GM18870 (cell line): ENCODE results near the gene CCDC3.
"Not testable (repeated sequence)": the region's sequence is repeated elsewhere in the genome, so short reads cannot be mapped to it uniquely, and the experiment has no call there.

ENCODE experiments used
- ATAC-seq: cut with Tn5 transposase; IDR thresholded peaks from one replicate; pipeline ENCODE4 v1.9.1; 2021; ENCODE audit warnings: moderate library complexity; ENCODE audit not compliant: unreplicated experiment

Gene CCDC3

DNA sequence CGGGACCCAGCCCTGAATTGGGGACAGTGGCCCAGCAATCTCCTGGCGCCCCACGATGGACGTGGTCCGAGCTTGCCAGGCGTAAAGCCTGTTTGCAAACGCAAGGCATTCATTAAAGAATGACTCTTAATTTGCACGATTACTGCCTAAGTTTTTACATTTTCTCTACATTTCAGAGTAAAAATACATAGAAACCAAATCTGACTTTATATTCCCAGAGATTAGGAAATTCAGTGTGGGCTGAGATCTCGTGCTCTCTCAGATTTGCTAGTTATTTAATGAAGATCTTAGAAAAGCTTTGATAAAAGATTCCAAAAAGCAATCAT lies 337 bp upstream of the CCDC3 start:
- ATAC-seq, result no peak

- ATAC-seq, result no peak
Observed at GRCh38 chr10:13000431-13000830, 1.1 kb downstream of the CCDC3 start.

- no peak for ATAC-seq
Observed at GRCh38 chr10:12999849-13000248, 1.7 kb downstream of the CCDC3 start.

DNA sequence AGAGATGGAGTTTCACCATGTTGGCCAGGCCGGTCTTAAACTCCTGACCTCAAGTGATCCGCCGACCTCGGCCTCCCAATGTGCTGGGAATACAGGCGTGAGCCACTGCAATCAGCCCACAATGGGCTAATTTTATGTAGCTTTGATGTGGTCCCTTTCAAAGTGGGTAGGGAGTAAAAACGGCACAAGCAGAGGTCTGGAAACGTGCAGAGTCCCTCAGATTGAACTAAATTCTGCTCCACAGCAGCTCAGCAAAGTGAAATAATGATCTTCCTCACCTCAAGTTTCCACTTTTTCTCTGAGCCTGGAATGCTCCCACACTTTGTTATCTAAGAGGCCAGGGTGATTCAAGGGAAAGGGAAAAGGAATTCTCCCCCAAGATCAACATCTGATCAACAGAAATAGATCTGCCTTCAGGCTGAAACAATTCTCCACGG lies 6.1 kb downstream of the CCDC3 start:
- ATAC-seq, result no peak

- no peak for ATAC-seq
Observed at GRCh38 chr10:12993595-12993994, 7.9 kb downstream of the CCDC3 start.

DNA sequence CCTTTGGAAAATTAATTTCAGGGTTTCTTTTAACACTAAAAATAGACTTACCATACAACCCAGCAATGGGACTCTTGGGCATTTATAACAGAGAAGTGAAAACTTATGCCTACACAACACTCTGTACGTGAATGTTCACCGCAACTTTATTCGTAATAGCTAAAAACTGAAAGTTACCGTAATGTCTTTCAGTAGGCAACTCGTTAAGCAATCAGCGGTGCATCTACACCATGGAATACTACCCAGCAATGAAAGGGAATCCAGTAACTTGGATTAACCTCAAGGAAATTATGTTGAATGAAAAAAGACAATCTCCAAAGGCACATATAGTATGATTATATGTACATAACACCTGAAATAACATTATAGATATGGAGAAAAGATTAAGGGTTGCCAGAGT lies 16.2 kb downstream of the CCDC3 start:
- no peak for ATAC-seq

DNA sequence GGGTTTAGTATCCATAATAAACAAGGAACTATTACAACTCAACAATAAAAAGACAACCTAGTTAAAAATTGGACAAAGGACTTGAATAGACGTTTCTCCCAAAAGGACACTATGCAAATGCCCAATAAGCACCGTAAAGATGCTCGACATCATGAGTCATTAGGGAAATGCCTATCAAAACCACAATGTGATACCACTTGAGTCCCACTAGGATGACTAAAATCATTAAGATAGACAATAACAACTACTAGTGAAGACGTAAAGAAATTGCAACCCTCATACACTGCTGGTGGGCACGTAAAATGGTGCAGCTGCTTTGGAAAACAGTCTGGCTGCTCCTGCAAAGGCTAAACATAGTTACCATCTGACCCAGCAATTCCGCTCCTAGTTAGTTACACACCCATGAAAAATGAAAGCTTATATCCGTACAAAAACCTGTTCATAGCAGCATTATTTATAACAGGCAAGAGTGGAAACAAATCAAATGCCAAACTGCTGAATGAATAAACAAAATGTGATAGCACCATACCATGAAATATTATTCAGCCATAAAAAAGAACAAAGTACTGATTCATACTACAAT lies 17.3 kb downstream of the CCDC3 start:
- ATAC-seq, result no peak

DNA sequence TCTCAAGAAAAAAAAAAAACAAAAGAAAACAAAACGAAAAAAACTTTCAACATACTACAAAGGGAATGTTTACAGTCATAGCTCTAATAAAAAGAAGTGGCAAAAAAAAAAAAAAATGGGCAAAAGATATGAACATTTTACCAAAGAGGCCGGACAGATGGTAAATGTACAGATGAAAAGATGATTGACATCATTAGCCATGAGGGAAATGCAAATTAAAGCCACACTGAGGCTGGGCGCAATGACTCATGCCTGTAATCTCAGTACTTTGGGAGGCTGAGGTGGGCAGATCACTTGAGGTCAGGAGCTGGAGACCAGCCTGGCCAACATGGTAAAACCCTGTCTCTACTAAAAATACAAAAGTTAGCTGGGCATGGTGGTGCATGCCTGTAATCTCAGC lies 17.9 kb downstream of the CCDC3 start:
- not testable (repeated sequence) for ATAC-seq

- ATAC-seq, result no peak
Observed at GRCh38 chr10:12981570-12981969, 19.9 kb downstream of the CCDC3 start.

GRCh38 chr10:12980713-12981306 lies 20.7 kb downstream of the CCDC3 start:
- ATAC-seq, result no peak

DNA sequence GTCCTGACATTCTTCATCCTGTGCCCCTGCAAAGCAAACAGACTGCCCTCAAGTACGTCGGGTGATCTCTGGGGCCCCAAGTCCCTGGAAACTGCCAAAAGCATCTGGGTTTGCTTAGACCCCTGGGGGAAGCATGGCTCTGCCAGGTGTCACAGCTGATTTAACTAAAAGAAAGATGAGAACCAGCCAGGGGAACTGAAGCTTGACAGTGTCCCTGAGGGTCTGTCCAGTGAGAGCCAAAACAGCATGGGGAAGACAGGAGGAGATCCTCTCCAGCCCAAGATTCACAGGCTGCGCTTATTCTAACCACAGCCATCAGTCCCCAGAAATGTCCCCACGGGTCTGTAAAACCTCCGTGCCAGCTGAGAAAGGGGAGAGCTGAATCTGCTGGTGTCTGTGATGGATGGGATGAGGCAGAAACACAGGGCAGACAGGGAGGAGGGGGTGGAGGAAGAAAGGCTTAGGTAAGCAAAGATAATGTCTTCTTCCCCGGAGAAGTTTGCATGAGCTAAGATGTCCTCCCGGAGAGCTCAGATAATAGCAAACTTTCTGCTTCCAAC lies 21.3 kb downstream of the CCDC3 start:
- no peak for ATAC-seq

- ATAC-seq, result no peak
Observed at GRCh38 chr10:12978891-12979290, 22.6 kb downstream of the CCDC3 start.

DNA sequence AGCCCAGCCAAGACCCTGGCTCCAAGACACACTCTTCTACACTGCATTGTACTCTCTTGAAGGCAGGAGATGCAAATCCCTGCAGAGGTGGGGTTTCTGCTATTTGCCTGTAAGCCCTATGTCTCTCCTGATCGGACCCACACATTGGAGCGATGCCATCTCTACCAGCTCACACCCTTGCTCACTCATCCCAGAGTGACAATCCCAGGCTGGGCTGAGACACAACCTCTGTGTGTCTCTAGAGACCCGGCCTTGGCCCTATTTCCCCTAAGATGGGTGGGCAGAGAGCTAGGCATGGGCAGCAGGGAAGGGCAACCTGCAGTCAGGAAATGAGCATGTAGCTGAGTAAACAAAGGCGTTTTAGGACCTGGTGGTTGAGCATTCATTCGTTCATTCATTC lies 25.6 kb downstream of the CCDC3 start:
- no peak for ATAC-seq

DNA sequence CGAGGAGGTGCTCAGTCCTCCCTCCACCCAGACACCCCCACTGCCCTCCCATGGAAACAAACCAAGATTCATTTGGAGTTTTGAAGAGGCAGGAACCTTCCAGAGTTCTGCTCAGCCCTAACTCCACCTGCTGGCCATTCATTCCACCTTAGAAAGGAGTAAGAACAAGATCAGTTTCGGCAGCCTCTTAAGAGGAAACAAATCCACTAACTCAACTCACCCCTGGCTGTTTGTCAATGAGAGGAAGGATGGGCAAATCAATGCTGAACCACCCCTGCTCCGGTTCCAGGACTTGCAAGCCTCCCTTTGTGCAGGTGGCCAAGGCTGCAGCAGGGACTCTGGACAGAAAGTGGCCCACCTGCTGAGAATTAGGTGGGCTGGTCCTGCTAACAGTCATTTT lies 26.2 kb downstream of the CCDC3 start:
- ATAC-seq, result no peak

DNA sequence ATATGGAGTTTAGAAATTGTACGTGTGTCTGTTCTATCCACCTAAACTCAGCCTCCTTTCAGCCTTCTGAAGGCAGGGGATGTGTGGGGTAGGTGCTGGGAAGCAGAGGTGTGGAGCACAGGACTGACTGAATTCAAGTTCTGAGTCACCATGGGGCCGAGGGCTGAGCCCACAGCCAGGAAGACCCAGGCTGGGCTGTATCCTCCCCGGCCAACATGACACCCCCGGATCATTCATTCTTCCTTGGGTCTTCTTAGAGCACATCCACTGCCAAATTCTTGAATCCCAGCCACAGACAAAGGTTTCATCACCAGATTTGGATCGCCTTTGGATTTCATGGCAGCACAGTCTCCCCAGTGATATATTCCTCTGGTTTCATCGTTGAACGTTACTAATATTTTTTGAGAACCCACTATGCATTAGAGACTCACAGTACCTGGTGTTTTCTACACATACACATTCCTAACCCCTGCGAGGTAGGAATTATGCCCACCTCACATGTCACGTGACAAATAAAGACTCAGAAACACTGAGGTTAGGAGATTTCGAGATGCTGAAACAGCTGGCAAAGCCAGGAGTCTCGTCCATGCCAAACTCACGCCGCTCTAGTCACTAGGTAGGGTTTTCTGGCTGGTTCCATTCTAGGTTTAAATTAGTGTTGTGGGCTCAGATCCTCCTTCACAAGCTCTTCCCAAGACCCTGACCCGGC lies 26.9 kb downstream of the CCDC3 start:
- ATAC-seq, result no peak

DNA sequence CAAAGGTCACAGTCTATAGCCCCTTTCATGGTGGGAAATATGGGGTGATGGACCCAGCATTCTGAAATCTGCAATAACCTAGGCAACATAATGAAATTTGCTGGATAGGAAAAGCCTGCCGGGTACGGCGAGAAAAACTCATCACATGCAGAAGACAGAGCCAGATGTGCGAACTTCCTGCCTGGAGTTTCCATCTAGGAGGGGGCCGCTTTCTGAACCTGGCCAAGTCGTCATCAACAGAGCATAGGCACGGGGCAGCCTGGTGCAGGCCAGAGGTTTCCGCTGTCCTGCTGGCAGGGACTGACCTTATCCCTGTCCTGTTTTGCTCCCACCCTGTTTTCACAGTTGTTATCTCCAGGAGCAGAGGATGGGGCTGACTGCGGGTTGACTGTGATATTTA lies 27.4 kb downstream of the CCDC3 start:
- ATAC-seq, result no peak

DNA sequence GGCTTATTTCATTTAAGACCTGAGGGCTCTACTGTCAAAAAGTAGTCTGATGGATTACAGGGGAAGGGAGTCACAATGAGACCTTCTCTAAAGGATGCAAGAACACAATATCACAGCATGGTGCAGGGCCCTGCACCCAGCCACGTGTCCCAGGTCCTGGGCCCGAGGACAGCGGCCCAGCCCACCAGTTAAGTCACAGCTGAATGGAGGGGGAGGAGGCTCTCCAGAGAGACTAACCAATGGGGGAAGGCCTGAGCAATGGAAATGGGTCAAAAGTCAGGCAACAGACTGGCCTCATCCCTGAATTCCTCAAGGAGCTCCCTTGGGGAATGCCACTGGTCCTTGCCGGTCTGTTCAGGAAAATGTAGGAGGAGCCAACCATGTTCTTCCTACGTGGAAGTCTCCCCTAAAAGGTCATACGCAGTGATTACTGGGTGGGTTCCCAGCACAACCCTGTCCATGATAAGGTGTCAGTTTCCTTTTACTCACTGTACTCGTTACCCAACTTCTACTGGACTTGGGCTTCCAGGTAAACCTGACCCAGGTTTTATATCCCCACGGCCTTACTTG lies 28.3 kb downstream of the CCDC3 start:
- ATAC-seq, result no peak

- no peak for ATAC-seq
Observed at GRCh38 chr10:12972146-12972545, 29.4 kb downstream of the CCDC3 start.

DNA sequence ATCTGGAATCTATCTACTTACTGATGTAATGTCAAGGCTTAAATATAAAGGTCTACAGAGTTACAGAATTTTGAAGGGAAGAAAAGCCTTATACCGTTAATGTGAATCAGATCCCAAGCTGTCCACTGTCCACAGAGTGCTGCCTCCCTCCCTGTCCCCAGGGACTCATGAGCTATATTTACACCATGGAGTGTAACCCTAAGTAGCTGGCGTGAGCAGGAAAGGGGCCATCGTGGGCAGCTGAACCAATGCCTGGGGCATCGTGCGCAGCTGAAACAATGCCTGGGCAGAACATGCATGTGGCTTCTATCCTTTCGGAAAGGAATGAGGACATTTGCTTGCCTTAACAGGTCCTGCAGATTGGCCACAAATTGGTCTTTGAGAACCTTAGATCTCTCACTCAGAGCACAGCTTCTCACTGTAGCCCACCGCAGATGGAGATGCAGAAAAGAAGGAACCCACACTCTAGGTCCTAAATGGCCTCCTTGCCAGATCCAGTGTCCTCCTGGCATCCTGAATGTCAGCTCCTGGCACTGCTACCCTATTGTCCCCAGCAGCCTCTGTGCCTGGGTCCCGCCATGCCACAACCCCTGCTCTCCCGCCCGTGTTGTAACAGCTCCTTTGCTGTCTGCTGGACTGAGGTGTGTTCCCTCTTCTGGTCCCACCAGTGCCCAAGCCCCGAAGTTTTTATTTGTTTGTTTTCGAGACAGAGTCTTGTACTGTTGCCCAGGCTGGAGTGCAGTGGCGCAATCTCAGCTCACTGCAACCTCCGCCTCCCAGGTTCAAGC lies 30.3 kb downstream of the CCDC3 start:
- ATAC-seq, result no peak

- no peak for ATAC-seq
Observed at GRCh38 chr10:12969951-12970350, 31.6 kb downstream of the CCDC3 start.

- ATAC-seq, result no peak
Observed at GRCh38 chr10:12966067-12966466, 35.4 kb downstream of the CCDC3 start.
